ENCODE results near the gene TLCD3A. TPM values are rescaled to one million over a fixed set of nuclear protein-coding genes. Genes with fewer than 3 reads are reported as not detected.
"Not testable (repeated sequence)": the region's sequence is repeated elsewhere in the genome, so short reads cannot be mapped to it uniquely, and the experiment has no call there.

The TLCD3A gene
- total RNA-seq, 1 donor from 2014 or later, result 30.2 TPM

- DNase-seq (ENCODE audit: low spot score), result no peak
Measured at GRCh38 chr17:787641-788221, 55.3 kb downstream of the TLCD3A start.

DNA sequence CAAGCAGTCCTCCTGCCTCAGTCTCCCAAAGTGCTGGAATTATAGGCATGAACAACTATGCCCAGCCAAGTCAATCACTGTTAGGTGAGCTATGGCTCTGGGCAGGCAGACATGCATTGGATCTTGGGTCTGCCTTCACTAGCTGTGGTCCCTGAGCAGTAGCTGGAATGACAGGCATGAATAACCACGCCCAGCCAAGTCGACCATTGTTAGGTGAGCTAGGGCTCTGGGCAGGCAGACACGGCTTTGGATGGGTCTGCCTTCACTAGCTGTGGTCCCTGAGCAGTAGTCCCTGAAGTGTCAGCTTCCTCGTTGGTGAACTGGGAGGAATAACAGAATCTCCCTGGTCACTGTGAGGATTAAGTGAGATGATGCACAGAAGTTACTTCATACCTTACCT is 56.2 kb downstream of the TLCD3A start:
- DNase-seq (ENCODE audit: low spot score), result no peak

- DNase-seq (ENCODE audit: low spot score), result no peak
Measured at GRCh38 chr17:789160-789840, 56.9 kb downstream of the TLCD3A start.

GRCh38 chr17:789931-790873 is 57.8 kb downstream of the TLCD3A start:
- DNase-seq (ENCODE audit: low spot score), result not testable (repeated sequence)

GRCh38 chr17:790874-791247 is 58.5 kb downstream of the TLCD3A start:
- DNase-seq (ENCODE audit: low spot score), result not testable (repeated sequence)

DNA sequence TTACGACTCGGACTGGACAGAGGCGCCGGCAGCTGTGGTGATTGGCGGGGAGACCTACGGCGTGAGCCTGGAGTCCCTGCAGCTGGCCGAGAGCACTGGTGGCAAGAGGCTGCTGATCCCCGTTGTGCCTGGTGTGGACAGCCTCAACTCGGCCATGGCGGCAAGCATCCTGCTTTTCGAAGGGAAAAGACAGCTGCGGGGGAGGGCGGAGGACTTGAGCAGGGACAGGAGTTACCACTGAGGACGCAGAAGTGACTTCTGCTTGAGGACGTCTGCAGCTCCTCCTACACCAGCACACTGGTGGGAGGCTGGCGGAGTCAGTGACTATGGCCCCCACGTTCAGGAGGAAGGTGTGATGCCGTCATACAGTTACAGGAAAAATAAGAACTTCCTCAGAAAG is 59.4 kb downstream of the TLCD3A start:
- DNase-seq (ENCODE audit: low spot score), result no peak

DNA sequence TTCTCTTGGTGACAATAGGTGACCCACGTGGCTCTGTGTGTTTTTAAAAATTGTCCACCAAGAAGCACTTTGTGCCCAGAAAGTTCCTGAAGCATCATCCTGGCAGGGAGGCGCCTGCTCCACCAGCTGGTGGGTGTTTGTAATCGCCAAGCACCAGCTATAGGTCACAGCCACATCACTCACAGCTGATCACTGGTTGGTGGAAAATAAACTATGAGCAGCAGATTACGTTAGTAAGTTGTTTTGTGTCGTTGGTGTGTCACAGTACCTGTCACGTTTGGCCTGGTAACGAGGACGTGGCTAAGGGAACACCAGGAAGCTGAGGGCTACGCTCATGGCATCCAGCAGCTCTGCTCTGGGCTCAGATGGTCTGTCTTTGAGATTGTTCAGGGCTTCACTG is 59.9 kb downstream of the TLCD3A start:
- no peak for DNase-seq (ENCODE audit: low spot score)

Other genes starting within 250 kb of the TLCD3A start
- 73.1 TPM for gene VPS53, start 17.8 kb upstream of the TLCD3A start, total RNA-seq
- gene GEMIN4, start 19.7 kb downstream of the TLCD3A start, total RNA-seq, result 25.1 TPM
- gene GLOD4, start 49.7 kb downstream of the TLCD3A start, total RNA-seq, result 59.4 TPM
- 13.4 TPM for gene MRM3, start 49.8 kb downstream of the TLCD3A start, total RNA-seq
- 46.0 TPM for gene NXN, start 247.2 kb downstream of the TLCD3A start, total RNA-seq

All from mucosa of gallbladder (tissue), 1 donor.